ACC112 (cell line): ENCODE measurements around the gene THAP7.

Experiments used
- H2AFZ ChIP-seq: fragments of 200-600 bp; sonication (generic); one replicate; pipeline ENCODE4 v1.6.0; 2017; ENCODE audit warnings: antibody characterized with exemption, low read length; ENCODE audit not compliant: unreplicated experiment
- H3K27ac ChIP-seq: fragments of 200-600 bp; sonication (generic); 2 replicates; pipeline ENCODE4 v1.5.1; 2014; ENCODE audit warnings: low read depth, mild to moderate bottlenecking, antibody characterized with exemption, low read length, moderate library complexity
- H3K27me3 ChIP-seq: fragments of 200-600 bp; sonication (generic); 2 replicates; pipeline ENCODE4 v1.6.1; 2014; ENCODE audit warnings: mild to moderate bottlenecking, antibody characterized with exemption, low read length, moderate library complexity, mixed read lengths; ENCODE audit not compliant: insufficient read depth
- H3K36me3 ChIP-seq: fragments of 200-600 bp; sonication (generic); 2 replicates; pipeline ENCODE4 v1.6.1; 2016; ENCODE audit warnings: mild to moderate bottlenecking, antibody characterized with exemption, low read length, moderate library complexity, mixed read lengths; ENCODE audit not compliant: insufficient read depth
- H3K4me1 ChIP-seq: fragments of 200-600 bp; sonication (generic); one replicate; pipeline ENCODE4 v1.6.1; 2016; ENCODE audit warnings: low read length, mixed read lengths; ENCODE audit not compliant: insufficient read depth, unreplicated experiment, control insufficient read depth
- H3K4me3 ChIP-seq: fragments of 200-600 bp; sonication (generic); 2 replicates; pipeline ENCODE4 v1.5.1; 2014; ENCODE audit warnings: mild to moderate bottlenecking, low read depth, low read length
- H3K79me2 ChIP-seq: fragments of 200-600 bp; sonication (generic); one replicate; pipeline ENCODE4 v1.6.0; 2016; ENCODE audit warnings: low read length; ENCODE audit not compliant: control insufficient read depth, unreplicated experiment, insufficient read depth

The THAP7 gene

DNA sequence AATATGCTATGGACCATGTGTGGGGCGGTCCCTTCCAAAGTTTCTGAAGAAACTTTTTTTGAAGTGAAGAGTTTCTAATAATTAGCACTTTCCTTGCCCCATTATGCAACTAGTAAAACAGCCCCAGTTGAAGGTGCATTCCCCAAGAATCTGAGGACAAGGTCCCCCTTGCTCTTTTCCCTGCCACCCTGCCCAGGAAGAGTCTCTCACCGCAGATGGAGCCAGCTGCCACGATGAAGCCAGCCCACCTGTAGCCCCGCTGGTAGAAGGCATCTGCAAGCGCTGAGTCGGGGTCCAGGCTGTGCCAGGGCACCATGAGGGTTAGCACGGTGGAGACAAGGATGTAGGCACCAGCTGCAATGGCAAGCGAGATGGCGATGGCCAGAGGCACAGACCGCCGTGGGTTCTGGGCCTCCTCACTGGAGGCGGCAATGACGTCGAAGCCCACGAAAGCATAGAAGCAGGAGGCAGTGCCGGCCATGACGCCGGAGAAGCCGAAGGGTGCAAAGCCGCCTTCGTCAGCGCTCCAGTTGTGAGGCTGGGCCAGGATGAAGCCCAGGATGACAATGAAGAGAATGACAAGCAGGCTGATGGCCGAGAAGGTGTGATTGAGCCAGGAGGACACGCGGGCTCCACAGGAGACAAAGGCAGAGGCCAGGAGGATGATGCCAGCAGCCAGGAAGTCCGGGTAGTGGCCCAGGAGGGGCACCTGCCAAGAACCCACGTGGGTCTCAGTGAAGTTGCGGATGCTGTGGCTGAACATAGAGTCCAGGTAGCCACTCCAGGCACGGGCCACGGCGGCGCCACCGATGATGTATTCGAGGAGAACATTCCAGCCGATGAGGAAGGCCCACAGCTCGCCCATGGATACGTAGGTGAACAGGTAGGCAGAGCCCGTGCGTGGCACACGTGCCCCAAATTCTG is 29.0 kb upstream of the THAP7 start:
- Histone ChIP-seq H3K27me3 (no peaks in the 10 kb centered on the region; the same call in 1 of the 2 replicates), H3K4me3 (no peak overlapping the region)

DNA sequence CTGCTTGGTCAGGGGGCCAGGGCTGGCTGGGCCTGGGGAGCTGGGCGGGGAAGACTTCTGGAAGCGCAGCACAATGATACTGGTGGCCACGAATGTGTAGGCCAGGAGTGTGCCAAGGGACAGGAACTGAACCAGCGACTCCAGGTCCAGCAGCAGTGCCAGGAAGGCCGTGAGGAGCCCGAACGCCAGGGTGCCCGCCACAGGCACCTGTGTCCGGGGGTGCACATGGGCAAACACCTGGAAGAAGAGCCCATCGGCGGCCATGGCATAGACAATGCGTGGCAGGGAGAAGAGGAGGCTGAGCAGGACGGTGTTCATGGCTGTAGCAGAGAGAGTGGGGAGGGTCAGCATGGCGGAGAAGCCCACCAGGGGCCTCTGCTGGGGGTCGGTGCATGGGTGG is 28.1 kb upstream of the THAP7 start:
- Histone ChIP-seq H3K36me3 (no peaks in the 10 kb centered on the region), H3K4me3 (no peak overlapping the region), H3K79me2 (no peaks in the 10 kb centered on the region), H3K4me1 (no peaks in the 10 kb centered on the region), H3K27me3 (no peaks in the 10 kb centered on the region; the same call in 1 of the 2 replicates), H3K27ac (no peak overlapping the region), H2AFZ (no peak overlapping the region)

More for the DNA sequence above, 29.0 kb upstream of the THAP7 start:
- Histone ChIP-seq H3K36me3 (no peaks in the 10 kb centered on the region), H3K4me1 (no peaks in the 10 kb centered on the region), H3K79me2 (no peaks in the 10 kb centered on the region), H3K27ac (no peak overlapping the region), H2AFZ (no peak overlapping the region)

- H3K27me3 ChIP-seq, result no peaks in the 10 kb centered on the region; the same call in 1 of the 2 replicates
- H3K4me3 ChIP-seq, result no peak overlapping the region
- H2AFZ ChIP-seq, result no peak overlapping the region
- H3K79me2 ChIP-seq, result no peaks in the 10 kb centered on the region
- H3K27ac ChIP-seq, result no peak overlapping the region
- H3K36me3 ChIP-seq, result no peaks in the 10 kb centered on the region
- H3K4me1 ChIP-seq, result no peaks in the 10 kb centered on the region
These were observed 27.6 kb upstream of the THAP7 start for GRCh38 chr22:21029486-21030025.

- Histone ChIP-seq H2AFZ (no peak overlapping the region), H3K4me1 (no peaks in the 10 kb centered on the region), H3K79me2 (no peaks in the 10 kb centered on the region), H3K36me3 (no peaks in the 10 kb centered on the region), H3K27ac (no peak overlapping the region), H3K27me3 (no peaks in the 10 kb centered on the region; the same call in 1 of the 2 replicates), H3K4me3 (no peak overlapping the region)
These were observed 26.6 kb upstream of the THAP7 start for GRCh38 chr22:21028277-21029251.

GRCh38 chr22:21026783-21027692 is 25.1 kb upstream of the THAP7 start:
- Histone ChIP-seq H3K36me3 (no peaks in the 10 kb centered on the region), H3K27ac (no peak overlapping the region), H2AFZ (no peak overlapping the region), H3K79me2 (no peaks in the 10 kb centered on the region), H3K4me1 (no peaks in the 10 kb centered on the region), H3K4me3 (no peak overlapping the region), H3K27me3 (no peaks in the 10 kb centered on the region; the same call in 1 of the 2 replicates)

GRCh38 chr22:21025763-21026755 is 24.1 kb upstream of the THAP7 start:
- no peak overlapping the region for H2AFZ ChIP-seq
- no peaks in the 10 kb centered on the region for H3K79me2 ChIP-seq
- H3K36me3 ChIP-seq, result no peaks in the 10 kb centered on the region
- H3K27me3 ChIP-seq, result no peaks in the 10 kb centered on the region
- no peak overlapping the region for H3K27ac ChIP-seq
- H3K4me3 ChIP-seq, result no peak overlapping the region
- no peaks in the 10 kb centered on the region for H3K4me1 ChIP-seq

- H3K4me3 ChIP-seq, result no peak overlapping the region
These were observed 23.3 kb upstream of the THAP7 start for GRCh38 chr22:21025266-21025665.

DNA sequence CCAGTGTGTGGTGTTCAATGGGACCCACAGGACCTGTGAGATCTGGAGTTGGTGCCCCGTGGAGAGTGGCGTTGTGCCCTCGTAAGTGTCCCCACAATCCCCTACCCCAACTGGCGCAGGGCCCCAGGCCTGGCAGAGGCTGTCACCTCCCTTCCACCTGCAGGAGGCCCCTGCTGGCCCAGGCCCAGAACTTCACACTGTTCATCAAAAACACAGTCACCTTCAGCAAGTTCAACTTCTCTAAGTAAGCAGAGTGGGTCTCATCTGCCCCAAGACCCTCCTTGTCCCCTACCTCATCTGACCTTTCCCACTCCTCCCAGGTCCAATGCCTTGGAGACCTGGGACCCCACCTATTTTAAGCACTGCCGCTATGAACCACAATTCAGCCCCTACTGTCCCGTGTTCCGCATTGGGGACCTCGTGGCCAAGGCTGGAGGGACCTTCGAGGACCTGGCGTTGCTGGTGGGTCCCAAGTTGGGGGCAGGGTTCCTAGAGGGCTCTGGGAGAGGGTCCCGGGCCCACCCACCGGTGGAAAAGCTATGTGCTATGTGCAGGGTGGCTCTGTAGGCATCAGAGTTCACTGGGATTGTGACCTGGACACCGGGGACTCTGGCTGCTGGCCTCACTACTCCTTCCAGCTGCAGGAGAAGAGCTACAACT is 21.2 kb upstream of the THAP7 start:
- no peaks in the 10 kb centered on the region for H3K27me3 ChIP-seq
- no peak overlapping the region for H3K4me3 ChIP-seq
- no peaks in the 10 kb centered on the region for H3K79me2 ChIP-seq
- no peaks in the 10 kb centered on the region for H3K36me3 ChIP-seq
- no peaks in the 10 kb centered on the region for H3K4me1 ChIP-seq
- H2AFZ ChIP-seq, result no peak overlapping the region
- no peak overlapping the region for H3K27ac ChIP-seq

More at GRCh38 chr22:21025266-21025665, 23.3 kb upstream of the THAP7 start:
- Histone ChIP-seq H3K36me3 (no peaks in the 10 kb centered on the region), H3K4me1 (no peaks in the 10 kb centered on the region), H3K27ac (no peak overlapping the region), H3K27me3 (no peaks in the 10 kb centered on the region), H3K79me2 (no peaks in the 10 kb centered on the region), H2AFZ (no peak overlapping the region)

- Histone ChIP-seq H3K79me2 (no peaks in the 10 kb centered on the region), H3K27ac (no peak overlapping the region), H3K36me3 (no peaks in the 10 kb centered on the region), H2AFZ (no peak overlapping the region), H3K27me3 (no peaks in the 10 kb centered on the region), H3K4me1 (no peaks in the 10 kb centered on the region), H3K4me3 (no peak overlapping the region)
These were observed 20.6 kb upstream of the THAP7 start for GRCh38 chr22:21022507-21022906.
